ENCODE data around the gene TMEM88. TPM values are rescaled to one million over a fixed set of nuclear protein-coding genes. Genes with fewer than 3 reads are reported as not detected.

TMEM88 gene
- total RNA-seq, 2 donors from 2014 or later: 6.0 to 16.2 TPM

- Histone ChIP-seq H3K9me3 (no peaks in the 10 kb centered on the region), H3K27me3 (no peaks in the 10 kb centered on the region), H3K4me1 (peaks cover 45% of the 10 kb centered on the region), H3K4me3 (no peak overlapping the region), H3K36me3 (replicated peaks in 1 of 2; ENCODE audit: insufficient read depth in 1 of 2, low read depth in 2 of 2) (peaks cover 0 to 3% of the 10 kb centered on the region in 2 donors), H3K27ac (peak overlapping the region in 3 of 4 donors; percentile 36 to 98 (median 90))
- no peak for ATAC-seq
- DNase-seq: no peak
- TF ChIP-seq CTCF (IDR thresholded peaks at IDR 0.05) (no peak), POLR2A (IDR thresholded peaks at IDR 0.05) (no peak)
- 1 to 7% methylated on average over 3 of the region's 3 CpGs for WGBS, 2 donors
- intact Hi-C loops (cut with DNase I): no loop called here
Observed at GRCh38 chr17:7883781-7884386, 29.0 kb downstream of the TMEM88 start.

- WGBS, 2 donors: 0 to 1% methylated on average over 39 to 78 of the region's 100 CpGs
- TF ChIP-seq CTCF (IDR thresholded peaks at IDR 0.05) (no peak), POLR2A (IDR thresholded peaks at IDR 0.05) (no peak)
- intact Hi-C loops (cut with DNase I): no loop called here
- H3K4me3 ChIP-seq: peak overlapping the region; percentile 53 to 77
- H3K9me3 ChIP-seq: no peaks in the 10 kb centered on the region
- H3K36me3 ChIP-seq (replicated peaks in 1 of 2; ENCODE audit: insufficient read depth in 1 of 2, low read depth in 2 of 2): no peaks in the 10 kb centered on the region
- peaks cover 54% of the 10 kb centered on the region for H3K4me1 ChIP-seq
- ATAC-seq (peak; percentile 16), DNase-seq (peak in 3 of 4 donors; percentile 17 to 56 (median 29))
- no peaks in the 10 kb centered on the region for H3K27me3 ChIP-seq
- H3K27ac ChIP-seq: peak overlapping the region; percentile 90 to 98 (median 94)
Observed at GRCh38 chr17:7884581-7885366, 29.9 kb downstream of the TMEM88 start.

GRCh38 chr17:7885367-7886226 lies 30.7 kb downstream of the TMEM88 start:
- DNase-seq (peak; percentile 48 to 59 (median 52)), ATAC-seq (peak; percentile 2)
- Histone ChIP-seq H3K27ac (peak overlapping the region; percentile 90 to 98 (median 94)), H3K4me1 (peaks cover 59% of the 10 kb centered on the region), H3K27me3 (no peaks in the 10 kb centered on the region), H3K9me3 (no peaks in the 10 kb centered on the region), H3K36me3 (replicated peaks in 1 of 2; ENCODE audit: insufficient read depth in 1 of 2, low read depth in 2 of 2) (no peaks in the 10 kb centered on the region), H3K4me3 (peak overlapping the region; percentile 53 to 77)
- TF ChIP-seq POLR2A (IDR thresholded peaks at IDR 0.05) (peak in 2 of 3 donors; percentile 49 to 64), CTCF (IDR thresholded peaks at IDR 0.05) (no peak)
- intact Hi-C loops (cut with DNase I): no loop called here
- 0 to 2% methylated on average over 9 to 50 of the region's 64 CpGs for WGBS, 2 donors

- Histone ChIP-seq H3K9me3 (no peaks in the 10 kb centered on the region), H3K27ac (peak overlapping the region; percentile 90 to 98 (median 94)), H3K4me1 (peaks cover 57% of the 10 kb centered on the region), H3K27me3 (no peaks in the 10 kb centered on the region), H3K4me3 (peak overlapping the region; percentile 53 to 77), H3K36me3 (replicated peaks in 1 of 2; ENCODE audit: insufficient read depth in 1 of 2, low read depth in 2 of 2) (peaks cover 0 to 4% of the 10 kb centered on the region in 2 donors)
- 1% methylated on average over 20 to 30 of the region's 30 CpGs for WGBS, 2 donors
- intact Hi-C loops (cut with DNase I): no loop called here
- ATAC-seq: no peak
- peak in 1 of 3 donors; percentile 2 for TF ChIP-seq POLR2A (IDR thresholded peaks at IDR 0.05)
- no peak for TF ChIP-seq CTCF (IDR thresholded peaks at IDR 0.05)
- DNase-seq: peak; percentile 34 to 64 (median 48)
Observed at GRCh38 chr17:7886227-7887037, 31.6 kb downstream of the TMEM88 start.
